ENCODE data around the gene CORO2B. TPM values are rescaled to one million over a fixed set of nuclear protein-coding genes. Genes with fewer than 3 reads are reported as not detected.

CORO2B gene
- total RNA-seq, 4 donors from 2014 or later = 1.3 to 18.2 (median 7.0) TPM

GRCh38 chr15:68627476-68627875, 48.7 kb downstream of the CORO2B start:
- DNase-seq = no peak
- no peaks in the 10 kb centered on the region for H3K4me1 ChIP-seq
- TF ChIP-seq POLR2A (IDR thresholded peaks at IDR 0.05) = no peak
- intact Hi-C loops (cut with DNase I; ENCODE audit: low total_unique reads) = no loop called here
- H3K9me3 ChIP-seq = no peaks in the 10 kb centered on the region
- H3K36me3 ChIP-seq = no peaks in the 10 kb centered on the region
- no peak overlapping the region for H3K4me3 ChIP-seq
- no peaks in the 10 kb centered on the region for H3K27me3 ChIP-seq
- no peak overlapping the region for H3K27ac ChIP-seq

GRCh38 chr15:68627995-68628394, 49.2 kb downstream of the CORO2B start:
- H3K27me3 ChIP-seq = no peaks in the 10 kb centered on the region
- intact Hi-C loops (cut with DNase I; ENCODE audit: low total_unique reads) = no loop called here

GRCh38 chr15:68629519-68630210, 50.9 kb downstream of the CORO2B start:
- Histone ChIP-seq H3K4me1 (no peaks in the 10 kb centered on the region), H3K27ac (no peak overlapping the region), H3K9me3 (no peaks in the 10 kb centered on the region), H3K4me3 (no peak overlapping the region), H3K27me3 (no peaks in the 10 kb centered on the region), H3K36me3 (no peaks in the 10 kb centered on the region)
- intact Hi-C loops (cut with DNase I; ENCODE audit: low total_unique reads) = no loop called here
- TF ChIP-seq CTCF (IDR thresholded peaks at IDR 0.05) (no peak), POLR2A (IDR thresholded peaks at IDR 0.05) (no peak)
- DNase-seq = no peak

More at GRCh38 chr15:68627995-68628394, 49.2 kb downstream of the CORO2B start:
- TF ChIP-seq POLR2A (IDR thresholded peaks at IDR 0.05) = no peak
- TF ChIP-seq CTCF (IDR thresholded peaks at IDR 0.05) = no peak
- H3K27ac ChIP-seq = no peak overlapping the region
- no peak overlapping the region for H3K4me3 ChIP-seq
- no peaks in the 10 kb centered on the region for H3K36me3 ChIP-seq
- no peaks in the 10 kb centered on the region for H3K4me1 ChIP-seq
- DNase-seq = no peak
- no peaks in the 10 kb centered on the region for H3K9me3 ChIP-seq

- H3K27me3 ChIP-seq = no peaks in the 10 kb centered on the region
- TF ChIP-seq CTCF (IDR thresholded peaks at IDR 0.05) (no peak), POLR2A (IDR thresholded peaks at IDR 0.05) (no peak)
- no peak overlapping the region for H3K4me3 ChIP-seq
- H3K4me1 ChIP-seq = peaks cover 0 to 4% of the 10 kb centered on the region in 2 donors
- no peak overlapping the region for H3K27ac ChIP-seq
- H3K9me3 ChIP-seq = no peaks in the 10 kb centered on the region
- intact Hi-C loops (cut with DNase I; ENCODE audit: low total_unique reads) = no loop called here
- DNase-seq = no peak
- no peaks in the 10 kb centered on the region for H3K36me3 ChIP-seq
These were observed 51.4 kb downstream of the CORO2B start for GRCh38 chr15:68630211-68630555.

GRCh38 chr15:68630836-68631235, 52.0 kb downstream of the CORO2B start:
- Histone ChIP-seq H3K36me3 (no peaks in the 10 kb centered on the region), H3K4me1 (peaks cover 0 to 10% of the 10 kb centered on the region in 2 donors), H3K27me3 (no peaks in the 10 kb centered on the region), H3K4me3 (no peak overlapping the region), H3K27ac (no peak overlapping the region), H3K9me3 (no peaks in the 10 kb centered on the region)
- no peak for TF ChIP-seq POLR2A (IDR thresholded peaks at IDR 0.05)
- TF ChIP-seq CTCF (IDR thresholded peaks at IDR 0.05) = peak in 1 of 4 experiments; percentile 5
- intact Hi-C loops (cut with DNase I; ENCODE audit: low total_unique reads) = no loop called here
- DNase-seq = no peak

All from uterus (tissue), 4 donors.